ENCODE measurements around the gene FCER1G.
A peak's percentile ranks its signal among the peaks of the same experiment; 100 is the strongest.
"Not testable (repeated sequence)": the region's sequence is repeated elsewhere in the genome, so short reads cannot be mapped to it uniquely, and the experiment has no call there.

The FCER1G gene

GRCh38 chr1:161250829-161251228 is 35.7 kb downstream of the FCER1G start:
- no peak for DNase-seq (ENCODE audit: extremely low read depth, insufficient read length)
- TF ChIP-seq CTCF (IDR thresholded peaks at IDR 0.05; ENCODE audit: insufficient read depth, low read length, poor library complexity, severe bottlenecking): no peak
- H3K4me3 ChIP-seq (replicated peaks; ENCODE audit: low read depth, low read length): no peak overlapping the region
- H3K27me3 ChIP-seq (replicated peaks; ENCODE audit: control insufficient read depth, insufficient read depth, low read length): no peaks in the 10 kb centered on the region
- H3K36me3 ChIP-seq (ENCODE audit: control insufficient read depth, insufficient read depth, low read length): no peaks in the 10 kb centered on the region

- no peak for DNase-seq (ENCODE audit: extremely low read depth, insufficient read length)
Measured at GRCh38 chr1:161251579-161251978, 36.5 kb downstream of the FCER1G start.

GRCh38 chr1:161255302-161255701 is 40.2 kb downstream of the FCER1G start:
- H3K36me3 ChIP-seq (ENCODE audit: control insufficient read depth, insufficient read depth, low read length); H3K27me3 ChIP-seq (replicated peaks; ENCODE audit: control insufficient read depth, insufficient read depth, low read length); DNase-seq (ENCODE audit: extremely low read depth, insufficient read length); H3K4me3 ChIP-seq (replicated peaks; ENCODE audit: low read depth, low read length): not testable (repeated sequence)

More at GRCh38 chr1:161251579-161251978, 36.5 kb downstream of the FCER1G start:
- Histone ChIP-seq H3K4me3 (replicated peaks; ENCODE audit: low read depth, low read length) (no peak overlapping the region), H3K27me3 (replicated peaks; ENCODE audit: control insufficient read depth, insufficient read depth, low read length) (no peaks in the 10 kb centered on the region), H3K36me3 (ENCODE audit: control insufficient read depth, insufficient read depth, low read length) (no peaks in the 10 kb centered on the region)
- TF ChIP-seq CTCF (IDR thresholded peaks at IDR 0.05; ENCODE audit: insufficient read depth, low read length, poor library complexity, severe bottlenecking): no peak

- DNase-seq (ENCODE audit: extremely low read depth, insufficient read length); H3K27me3 ChIP-seq (replicated peaks; ENCODE audit: control insufficient read depth, insufficient read depth, low read length); H3K4me3 ChIP-seq (replicated peaks; ENCODE audit: low read depth, low read length); H3K36me3 ChIP-seq (ENCODE audit: control insufficient read depth, insufficient read depth, low read length): not testable (repeated sequence)
Measured at GRCh38 chr1:161255955-161256520, 40.9 kb downstream of the FCER1G start.

- not testable (repeated sequence) for H3K4me3 ChIP-seq (replicated peaks; ENCODE audit: low read depth, low read length); H3K36me3 ChIP-seq (ENCODE audit: control insufficient read depth, insufficient read depth, low read length); DNase-seq (ENCODE audit: extremely low read depth, insufficient read length); H3K27me3 ChIP-seq (replicated peaks; ENCODE audit: control insufficient read depth, insufficient read depth, low read length)
Measured at GRCh38 chr1:161257109-161257508, 42.0 kb downstream of the FCER1G start.

GRCh38 chr1:161258439-161259344 is 43.6 kb downstream of the FCER1G start, which contains the start of gene PCP4L1:
TSS of gene PCP4L1 (plus strand) at chr1:161258745. CDS start at chr1:161258975, 230 bp downstream.
- Histone ChIP-seq H3K36me3 (ENCODE audit: control insufficient read depth, insufficient read depth, low read length) (no peaks in the 10 kb centered on the region), H3K4me3 (replicated peaks; ENCODE audit: low read depth, low read length) (peak within 1 kb of the TSS; percentile 55), H3K27me3 (replicated peaks; ENCODE audit: control insufficient read depth, insufficient read depth, low read length) (peaks cover 2% of the 10 kb centered on the region)
- no peak for TF ChIP-seq CTCF (IDR thresholded peaks at IDR 0.05; ENCODE audit: insufficient read depth, low read length, poor library complexity, severe bottlenecking)
- DNase-seq (ENCODE audit: extremely low read depth, insufficient read length): peak; percentile 71

GRCh38 chr1:161259345-161259702 is 44.2 kb downstream of the FCER1G start:
- H3K4me3 ChIP-seq (replicated peaks; ENCODE audit: low read depth, low read length): no peak overlapping the region
- TF ChIP-seq CTCF (IDR thresholded peaks at IDR 0.05; ENCODE audit: insufficient read depth, low read length, poor library complexity, severe bottlenecking): no peak
- DNase-seq (ENCODE audit: extremely low read depth, insufficient read length): no peak

More at GRCh38 chr1:161259345-161259702, 44.2 kb downstream of the FCER1G start:
- Histone ChIP-seq H3K36me3 (ENCODE audit: control insufficient read depth, insufficient read depth, low read length) (no peaks in the 10 kb centered on the region), H3K27me3 (replicated peaks; ENCODE audit: control insufficient read depth, insufficient read depth, low read length) (peaks cover 2% of the 10 kb centered on the region)

All from GM06990 (cell line).